Activated CD4-positive, alpha-beta T cell treated with anti-CD3 and anti-CD28 coated beads, Interleukin-2, amount 50 U/mL, for 1 hour (primary cell): ENCODE results near the gene PPM1N.
A peak's percentile ranks its signal among the peaks of the same experiment; 100 is the strongest.

ENCODE experiments used
- DNase-seq: peaks from one replicate; pipeline ENCODE4 v3.0.0-alpha.2; 2020

The PPM1N gene

GRCh38 chr19:45492627-45493470 is 5.4 kb upstream of the PPM1N start:
- DNase-seq, result no peak

DNA sequence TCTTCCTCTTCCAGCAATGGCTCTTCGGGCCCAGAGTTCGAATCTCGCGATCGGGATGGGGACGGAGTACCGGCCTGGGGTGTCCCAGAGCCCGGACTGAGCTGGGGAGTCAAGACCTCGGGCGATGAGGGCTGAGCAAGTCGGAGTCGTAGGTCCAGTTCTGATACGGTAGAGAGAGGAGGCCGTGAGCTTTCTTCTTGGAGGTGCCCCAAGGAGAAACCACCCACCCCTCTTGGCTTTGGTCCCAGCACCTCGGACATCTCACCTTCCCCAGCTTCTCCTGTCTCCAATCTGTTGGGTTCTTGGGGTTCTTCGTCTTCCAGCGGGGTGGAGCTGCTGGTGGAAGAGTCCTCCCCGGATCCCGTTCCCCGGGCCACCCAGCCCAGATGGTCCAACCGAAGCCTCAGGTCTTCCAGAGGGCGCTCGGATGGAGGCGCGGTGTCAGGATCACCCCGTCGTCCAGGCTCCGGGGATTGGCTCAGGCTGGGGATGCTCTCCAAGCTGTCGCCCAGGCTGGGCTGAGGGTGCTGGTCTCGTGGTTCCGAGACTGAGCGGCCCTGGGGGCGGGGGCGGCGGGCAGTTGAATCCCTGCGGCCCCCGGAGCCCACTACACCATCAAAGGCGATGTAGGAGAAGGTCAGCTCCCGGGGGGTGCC is 3.9 kb upstream of the PPM1N start:
- DNase-seq, result no peak

DNA sequence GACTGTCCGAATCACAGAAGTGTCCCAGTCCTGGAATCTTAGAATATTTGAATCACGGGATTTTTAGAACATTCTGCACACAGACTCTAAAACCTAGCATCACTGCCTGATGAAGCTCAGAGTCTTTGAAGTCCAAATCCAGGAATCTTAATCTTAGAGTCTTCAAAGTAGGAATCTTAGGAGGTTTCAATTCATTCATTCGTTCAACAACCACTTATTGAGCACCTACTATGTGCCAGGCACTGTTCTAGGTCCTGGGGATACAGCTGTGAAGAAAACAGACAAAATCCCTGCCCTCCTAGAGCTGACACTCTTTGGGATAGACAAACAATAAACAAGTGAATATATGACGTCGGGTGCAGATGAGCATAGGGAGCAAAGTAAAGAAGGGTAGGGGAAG is 3.1 kb upstream of the PPM1N start:
- DNase-seq, result no peak

- peak; percentile 48 for DNase-seq
These were observed 1.8 kb upstream of the PPM1N start for GRCh38 chr19:45496349-45496953.

GRCh38 chr19:45497791-45498190 is 452 bp upstream of the PPM1N start:
- no peak for DNase-seq

DNA sequence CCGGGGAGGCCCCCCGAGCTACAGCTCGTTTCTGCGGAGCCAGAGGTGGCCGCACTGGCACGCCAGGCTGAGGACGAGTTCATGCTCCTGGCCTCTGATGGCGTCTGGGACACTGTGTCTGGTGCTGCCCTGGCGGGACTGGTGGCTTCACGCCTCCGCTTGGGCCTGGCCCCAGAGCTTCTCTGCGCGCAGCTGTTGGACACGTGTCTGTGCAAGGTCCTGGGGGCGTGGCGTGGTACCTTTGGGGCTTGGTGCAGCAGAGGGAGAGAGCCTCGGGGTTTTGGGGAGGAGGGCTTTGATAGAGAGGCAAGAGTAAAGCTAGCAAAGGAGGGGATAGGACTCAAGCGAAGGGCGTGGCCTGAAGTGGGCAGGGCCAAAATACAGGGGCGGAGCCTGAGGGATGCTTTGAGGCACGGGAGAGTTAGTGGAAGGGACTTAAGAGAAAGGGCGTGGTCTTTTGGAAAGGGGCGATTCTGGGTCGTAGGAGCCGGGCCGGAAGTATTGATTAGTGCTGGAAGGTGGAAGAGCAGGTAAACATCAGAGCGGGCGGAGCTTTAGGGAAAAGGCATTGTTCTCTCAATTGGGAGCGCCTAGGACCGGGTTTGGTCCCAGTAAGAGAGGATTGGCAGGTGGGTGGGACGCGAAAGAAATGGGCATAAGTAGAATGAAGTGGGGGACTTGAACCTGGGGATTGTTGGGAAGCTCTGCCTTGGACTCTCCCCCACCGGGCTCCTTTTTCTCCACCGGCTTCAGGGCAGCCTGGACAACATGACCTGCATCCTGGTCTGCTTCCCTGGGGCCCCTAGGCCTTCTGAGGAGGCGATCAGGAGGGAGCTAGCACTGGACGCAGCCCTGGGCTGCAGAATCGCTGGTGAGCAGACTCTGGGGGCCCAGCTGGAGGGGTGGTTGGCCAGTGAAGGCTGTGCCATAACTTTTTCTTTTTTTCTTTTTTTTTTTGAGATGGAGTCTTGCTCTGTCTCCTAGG is 1.2 kb downstream of the PPM1N start:
- peak; percentile 61 for DNase-seq

DNA sequence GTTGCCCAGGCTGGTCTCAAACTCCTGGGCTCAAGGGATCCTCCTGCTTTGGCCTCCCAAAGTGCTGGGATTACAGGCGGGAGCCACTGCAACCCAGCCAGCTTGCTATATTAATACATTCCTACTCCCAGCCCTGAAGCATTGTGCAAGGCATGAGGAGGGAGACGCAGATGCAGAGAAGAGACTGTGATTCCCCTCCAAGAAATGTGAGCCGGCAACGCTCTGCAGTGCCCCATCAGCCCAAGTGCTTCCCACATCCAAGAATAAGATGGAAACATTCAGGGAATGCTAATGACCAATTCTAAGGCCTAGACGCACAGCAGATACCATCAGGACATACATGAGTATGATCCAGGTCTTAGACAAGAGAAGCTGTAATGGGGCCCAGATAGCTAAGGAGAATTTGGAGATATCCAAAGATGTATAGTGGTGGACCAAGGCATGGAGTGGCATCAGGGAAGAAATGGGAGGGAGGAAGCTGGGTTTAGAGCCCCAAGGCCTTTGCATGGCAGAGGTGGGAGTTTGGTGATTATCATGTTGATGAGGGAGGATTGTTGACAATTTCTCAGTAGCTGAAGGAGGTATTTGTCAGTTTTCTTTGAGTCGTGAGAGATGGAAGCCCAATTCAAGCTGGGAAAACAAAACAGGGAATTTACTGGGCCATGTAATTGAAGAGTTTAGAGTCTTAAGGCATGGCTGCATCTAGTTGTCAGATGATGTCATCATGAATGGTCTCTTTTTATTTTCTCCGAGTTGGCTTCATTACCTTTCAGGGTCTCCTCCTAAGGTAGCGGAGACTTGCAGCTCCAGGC is 2.9 kb downstream of the PPM1N start:
- no peak for DNase-seq

DNA sequence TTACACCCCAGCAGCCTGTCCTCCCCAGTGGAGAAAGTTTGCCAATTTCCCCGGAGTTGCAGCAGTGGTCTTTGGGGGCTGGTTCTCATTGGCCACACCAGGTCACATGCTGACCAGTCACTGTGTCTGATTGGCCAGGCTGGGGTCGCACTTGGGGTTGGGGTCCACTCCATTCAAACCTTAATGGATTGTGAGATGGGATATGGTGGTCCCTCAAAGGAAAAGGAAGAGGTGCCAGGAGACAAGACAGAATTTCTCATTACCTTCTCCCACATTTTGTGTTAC is 3.4 kb downstream of the PPM1N start:
- DNase-seq, result no peak

- DNase-seq, result no peak
These were observed 3.9 kb downstream of the PPM1N start for GRCh38 chr19:45502111-45502510.

DNA sequence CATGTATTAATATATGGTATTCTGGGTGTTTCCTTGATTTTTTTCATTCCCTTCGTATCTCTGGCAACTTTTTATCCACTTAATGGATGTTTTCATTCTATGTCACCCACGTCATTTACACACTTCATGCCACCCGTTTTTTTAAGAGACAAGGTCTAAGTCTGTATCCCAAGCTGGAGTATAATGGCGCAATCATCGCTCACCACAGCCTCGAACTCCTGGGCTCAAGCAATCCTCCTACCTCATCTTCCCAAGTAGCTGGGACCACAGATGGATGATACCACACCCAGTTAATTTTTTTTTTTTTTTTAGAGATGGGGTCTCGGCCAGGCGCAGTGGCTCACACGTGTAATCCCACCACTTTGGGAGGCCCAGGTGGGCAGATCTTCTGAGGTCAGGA is 5.7 kb downstream of the PPM1N start:
- DNase-seq, result no peak

DNA sequence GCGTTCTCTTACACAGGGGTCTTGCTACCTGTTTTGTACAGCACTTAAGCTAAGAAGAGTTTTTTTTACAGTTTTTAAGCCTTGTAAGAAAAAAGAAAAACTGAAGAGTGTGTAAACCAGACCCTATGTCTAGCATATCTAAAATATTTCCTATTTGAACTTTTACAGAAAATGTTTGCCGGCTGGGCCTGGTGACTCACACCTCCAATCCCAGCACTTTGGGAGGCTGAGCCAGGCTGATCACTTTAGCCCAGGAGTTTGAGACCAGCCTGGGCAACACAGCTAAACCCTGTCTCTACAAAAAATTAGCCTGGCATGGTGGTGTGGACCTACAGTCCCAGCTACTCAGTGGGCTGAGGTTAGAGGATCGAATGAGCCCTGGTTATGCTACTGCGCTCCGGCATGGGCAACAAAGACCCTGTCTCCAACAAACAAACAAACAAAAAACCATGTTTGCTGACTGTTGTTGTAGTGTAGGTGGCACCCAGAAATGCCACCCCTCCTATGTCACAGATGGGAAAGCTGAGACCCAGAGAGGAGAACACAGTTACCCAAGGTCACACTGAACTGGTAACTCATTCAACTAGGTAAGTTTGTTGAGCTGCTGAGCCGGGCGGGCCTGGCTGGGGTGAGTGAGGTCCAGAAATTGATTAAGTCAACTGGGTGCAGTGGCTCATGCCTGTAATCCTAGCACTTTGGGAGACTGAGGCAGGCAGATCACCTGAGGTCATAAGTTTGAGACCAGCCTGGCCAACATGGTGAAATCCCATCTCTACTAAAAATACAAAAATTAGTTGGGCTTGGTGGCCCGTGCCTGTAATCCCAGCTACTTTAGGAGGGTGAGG is 7.1 kb downstream of the PPM1N start:
- no peak for DNase-seq

- DNase-seq, result no peak
These were observed 7.7 kb downstream of the PPM1N start for GRCh38 chr19:45505996-45506245.

DNA sequence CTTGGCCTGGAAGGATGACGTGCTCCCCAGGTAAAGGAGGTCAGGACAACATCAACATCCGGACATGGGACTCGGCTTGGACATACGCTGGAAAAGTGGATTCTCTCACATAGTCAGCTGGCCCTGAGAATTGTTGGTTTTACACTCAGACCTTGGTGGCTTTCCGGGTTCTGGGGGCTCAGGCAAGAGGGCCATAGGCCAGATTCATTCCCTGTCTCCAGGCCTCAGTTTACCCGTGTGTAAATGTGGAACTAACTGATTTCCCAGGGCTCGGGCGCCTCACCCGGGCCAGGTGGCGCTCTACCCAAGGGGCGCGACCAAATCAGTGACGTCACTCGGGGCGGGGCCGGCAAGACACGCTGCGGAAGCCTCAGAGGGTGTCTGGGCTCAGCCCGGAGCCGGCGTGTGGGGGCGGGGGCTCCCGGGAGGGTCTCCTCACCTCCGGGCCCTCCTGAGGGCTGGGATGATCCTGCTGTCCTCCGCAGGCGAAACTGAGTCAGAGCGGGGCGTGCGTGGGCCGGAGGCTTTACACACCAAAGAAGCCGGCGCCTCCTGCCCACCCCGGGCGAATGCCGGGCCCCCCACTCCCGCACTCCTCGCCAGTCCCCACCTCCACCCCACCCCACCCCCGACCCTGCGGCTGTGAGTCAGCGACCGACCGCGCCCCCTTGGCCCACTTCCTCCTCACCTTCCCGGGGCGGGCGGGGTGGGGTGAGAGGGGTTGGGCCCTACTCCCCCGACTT is 8.2 kb downstream of the PPM1N start:
- peak; percentile 99 for DNase-seq

DNA sequence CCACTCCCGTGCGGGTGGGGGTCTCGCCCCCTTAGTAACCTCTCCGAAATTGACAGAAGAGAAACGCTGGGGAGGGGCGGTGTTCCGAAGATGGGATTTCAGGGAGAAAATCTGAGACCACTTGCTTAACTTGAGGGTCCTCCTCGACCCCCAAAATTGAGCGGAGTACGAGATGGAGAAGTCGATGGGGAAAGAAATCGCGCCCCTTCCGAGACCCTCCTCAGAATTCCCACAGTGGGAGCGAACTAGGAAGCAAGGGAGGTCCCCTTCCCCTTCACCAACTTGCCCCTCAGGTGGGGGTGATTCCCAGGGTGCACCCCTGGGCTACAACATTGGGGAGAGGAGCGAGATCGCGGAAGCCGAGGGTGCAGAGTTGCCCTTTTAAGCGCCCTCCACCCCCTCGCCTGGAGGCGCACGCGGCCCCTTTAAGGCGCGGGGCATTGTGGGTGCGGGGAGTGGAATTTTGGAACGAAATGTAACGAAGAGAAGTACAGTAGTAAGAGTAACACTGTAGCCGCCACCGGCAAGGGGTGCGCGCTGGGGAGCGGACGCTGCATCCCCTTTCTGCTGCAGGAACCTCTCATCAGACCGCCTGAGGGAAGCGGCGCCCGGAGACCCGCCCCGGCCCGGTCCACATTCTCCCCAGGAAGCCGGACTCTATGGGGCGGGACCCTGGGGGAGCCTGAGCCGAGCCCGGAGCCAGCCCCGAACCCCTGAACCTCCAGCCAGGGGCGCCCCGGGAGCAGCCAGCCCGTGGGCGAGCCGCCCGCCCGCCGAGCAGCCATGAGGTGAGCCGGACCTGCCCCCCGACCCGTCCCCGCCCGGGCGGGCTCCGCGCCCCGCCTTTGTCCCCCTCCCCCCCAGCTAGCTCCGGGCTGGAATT is 9.0 kb downstream of the PPM1N start, which contains the start of gene VASP:
Gene VASP (plus strand): TSS at position 491 of the 883 bp plus-strand sequence. CDS start 293 bp downstream, at position 784.
- DNase-seq, result peak; percentile 89

DNA sequence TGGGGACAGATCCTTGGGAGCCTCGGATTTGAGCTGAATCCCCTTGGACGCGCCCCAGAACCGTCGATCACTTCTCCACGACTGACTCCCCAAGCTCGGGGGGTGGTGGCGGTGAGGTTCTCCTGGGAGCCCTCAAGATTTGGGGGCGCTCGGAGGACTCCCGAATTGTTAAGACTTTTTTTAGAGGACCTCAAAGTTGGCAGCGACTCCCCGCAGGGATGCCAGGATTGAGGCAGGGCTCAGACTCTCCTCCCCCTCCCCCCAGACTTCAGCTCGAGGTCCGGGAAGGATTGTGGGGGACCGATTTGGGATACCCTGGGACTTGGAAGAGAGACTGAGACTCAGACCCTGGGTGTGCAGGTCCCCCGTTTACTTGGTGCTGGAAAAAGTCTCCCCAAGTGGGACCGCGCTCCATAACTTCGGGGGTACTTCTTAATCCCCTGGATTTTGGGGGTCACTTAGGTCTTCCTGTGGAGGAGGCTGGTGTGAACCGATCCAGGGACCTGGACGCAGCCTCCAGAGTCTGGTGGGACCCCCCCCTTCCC is 9.7 kb downstream of the PPM1N start:
- no peak for DNase-seq

GRCh38 chr19:45508417-45508860 is 10.2 kb downstream of the PPM1N start:
- DNase-seq, result peak; percentile 51

- no peak for DNase-seq
These were observed 10.8 kb downstream of the PPM1N start for GRCh38 chr19:45508861-45509691.

DNA sequence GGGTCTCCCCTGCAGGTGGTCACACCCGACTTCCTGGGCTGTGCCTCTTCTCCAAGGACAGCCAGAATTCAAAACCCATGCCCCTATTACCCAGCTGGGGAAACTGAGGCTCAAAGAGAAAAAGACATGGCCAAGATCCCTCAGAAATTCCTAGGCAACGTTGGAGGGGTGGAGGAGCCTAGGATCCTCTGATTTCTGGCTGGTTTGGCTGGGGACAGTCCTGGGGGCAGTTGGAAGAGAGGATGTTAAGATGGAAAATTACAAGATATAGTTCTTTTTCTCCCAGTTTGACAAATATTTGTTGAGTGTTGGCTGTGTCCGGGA is 11.4 kb downstream of the PPM1N start:
- DNase-seq, result no peak
